Measurements from ENCODE around the gene SYNE4. TPM values are rescaled to one million over a fixed set of nuclear protein-coding genes. Genes with fewer than 3 reads are reported as not detected.

Gene SYNE4
- total RNA-seq, 1 donor from 2014 or later, result 2.3 TPM

GRCh38 chr19:36049080-36049698 lies 40.6 kb upstream of the SYNE4 start:
- no peak overlapping the region for H3K4me3 ChIP-seq
- H3K4me3 Mint-ChIP-seq, result no peak overlapping the region

GRCh38 chr19:36047835-36048234 lies 39.2 kb upstream of the SYNE4 start:
- no peaks in the 10 kb centered on the region for H3K27me3 ChIP-seq
- H3K4me2 ChIP-seq, result no peak overlapping the region
- no peak for TF ChIP-seq EZH2 (IDR thresholded peaks at IDR 0.05)
- TF ChIP-seq, protein P1, sequence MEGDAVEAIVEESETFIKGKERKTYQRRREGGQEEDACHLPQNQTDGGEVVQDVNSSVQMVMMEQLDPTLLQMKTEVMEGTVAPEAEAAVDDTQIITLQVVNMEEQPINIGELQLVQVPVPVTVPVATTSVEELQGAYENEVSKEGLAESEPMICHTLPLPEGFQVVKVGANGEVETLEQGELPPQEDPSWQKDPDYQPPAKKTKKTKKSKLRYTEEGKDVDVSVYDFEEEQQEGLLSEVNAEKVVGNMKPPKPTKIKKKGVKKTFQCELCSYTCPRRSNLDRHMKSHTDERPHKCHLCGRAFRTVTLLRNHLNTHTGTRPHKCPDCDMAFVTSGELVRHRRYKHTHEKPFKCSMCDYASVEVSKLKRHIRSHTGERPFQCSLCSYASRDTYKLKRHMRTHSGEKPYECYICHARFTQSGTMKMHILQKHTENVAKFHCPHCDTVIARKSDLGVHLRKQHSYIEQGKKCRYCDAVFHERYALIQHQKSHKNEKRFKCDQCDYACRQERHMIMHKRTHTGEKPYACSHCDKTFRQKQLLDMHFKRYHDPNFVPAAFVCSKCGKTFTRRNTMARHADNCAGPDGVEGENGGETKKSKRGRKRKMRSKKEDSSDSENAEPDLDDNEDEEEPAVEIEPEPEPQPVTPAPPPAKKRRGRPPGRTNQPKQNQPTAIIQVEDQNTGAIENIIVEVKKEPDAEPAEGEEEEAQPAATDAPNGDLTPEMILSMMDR (IDR thresholded peaks at IDR 0.05), result no peak
- TF ChIP-seq EZH2phosphoT487 (IDR thresholded peaks at IDR 0.05), result no peak
- H3K36me3 Mint-ChIP-seq, result peaks cover 9% of the 10 kb centered on the region
- H3K36me3 ChIP-seq, result no peaks in the 10 kb centered on the region
- H3K27me3 Mint-ChIP-seq (ENCODE audit: insufficient read depth, low read depth), result no peaks in the 10 kb centered on the region
- no peak overlapping the region for H2AFZ ChIP-seq (replicated peaks)
- H3K27ac ChIP-seq, result no peak overlapping the region
- H3K79me2 ChIP-seq (ENCODE audit: low read depth), result peaks cover 3% of the 10 kb centered on the region
- H3K9ac ChIP-seq, result no peak overlapping the region
- peaks cover 12% of the 10 kb centered on the region for H4K20me1 ChIP-seq (ENCODE audit: low read depth)
- no peaks in the 10 kb centered on the region for H3K4me1 ChIP-seq
- H3K4me1 Mint-ChIP-seq, result peaks cover 6% of the 10 kb centered on the region
- no peak overlapping the region for H3K27ac Mint-ChIP-seq
- H3K4me3 Mint-ChIP-seq, result no peak overlapping the region
- H3K9me3 Mint-ChIP-seq, result no peaks in the 10 kb centered on the region
- H3K9me3 ChIP-seq (ENCODE audit: low read depth), result no peaks in the 10 kb centered on the region
- H3F3A ChIP-seq (ENCODE audit: low read depth), result no peaks in the 10 kb centered on the region
- H3K4me3 ChIP-seq, result no peak overlapping the region
- DNase-seq (ENCODE audit: low spot score), result no peak

More at GRCh38 chr19:36049080-36049698, 40.6 kb upstream of the SYNE4 start:
- H2AFZ ChIP-seq (replicated peaks), result no peak overlapping the region
- peaks cover 12% of the 10 kb centered on the region for H4K20me1 ChIP-seq (ENCODE audit: low read depth)
- Mint-ChIP-seq H3K36me3 (peaks cover 9% of the 10 kb centered on the region), H3K27ac (no peak overlapping the region), H3K9me3 (no peaks in the 10 kb centered on the region), H3K27me3 (ENCODE audit: insufficient read depth, low read depth) (no peaks in the 10 kb centered on the region), H3K4me1 (peaks cover 11% of the 10 kb centered on the region)
- no peak for DNase-seq (ENCODE audit: low spot score)
- H3K9me3 ChIP-seq (ENCODE audit: low read depth), result no peaks in the 10 kb centered on the region
- no peak overlapping the region for H3K4me2 ChIP-seq
- no peaks in the 10 kb centered on the region for H3K36me3 ChIP-seq
- H3K27ac ChIP-seq, result no peak overlapping the region
- peaks cover 9% of the 10 kb centered on the region for H3F3A ChIP-seq (ENCODE audit: low read depth)
- H3K4me1 ChIP-seq, result no peaks in the 10 kb centered on the region
- peaks cover 6% of the 10 kb centered on the region for H3K79me2 ChIP-seq (ENCODE audit: low read depth)
- H3K27me3 ChIP-seq, result no peaks in the 10 kb centered on the region
- TF ChIP-seq, protein P1 (IDR thresholded peaks at IDR 0.05), result no peak
- TF ChIP-seq EZH2 (IDR thresholded peaks at IDR 0.05) (no peak), EZH2phosphoT487 (IDR thresholded peaks at IDR 0.05) (no peak)
- no peak overlapping the region for H3K9ac ChIP-seq

DNA sequence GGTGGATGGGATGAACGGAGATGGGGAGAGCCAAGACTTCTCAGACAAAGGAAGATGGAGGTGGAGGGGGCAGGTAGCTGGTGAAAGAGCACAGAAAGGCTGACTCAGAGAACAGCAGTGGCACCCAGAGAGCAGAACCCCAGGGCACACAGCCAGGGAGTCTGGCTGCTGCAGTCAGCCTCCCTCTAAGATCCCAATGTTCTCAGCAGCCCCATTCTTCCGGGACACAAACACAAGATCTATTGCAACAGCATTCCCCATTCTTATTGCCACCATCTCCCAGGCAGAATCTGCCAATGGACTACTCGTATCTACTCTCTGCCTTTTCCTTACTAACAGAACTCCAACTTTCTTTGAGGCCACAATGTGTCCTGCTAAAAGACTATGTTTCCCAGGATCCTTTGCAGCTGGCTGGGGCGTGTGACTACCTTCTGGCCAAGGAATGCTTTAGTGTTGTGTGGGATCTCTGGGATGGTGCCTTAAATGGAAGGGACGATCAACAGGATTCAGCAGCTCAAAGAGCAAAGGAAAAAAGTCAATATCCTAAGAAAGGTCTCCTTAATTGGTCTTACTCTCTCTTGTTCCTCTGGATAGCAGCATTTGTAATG lies 37.9 kb upstream of the SYNE4 start:
- Histone ChIP-seq H3K9me3 (ENCODE audit: low read depth) (no peaks in the 10 kb centered on the region), H2AFZ (replicated peaks) (no peak overlapping the region), H4K20me1 (ENCODE audit: low read depth) (peaks cover 12% of the 10 kb centered on the region), H3K36me3 (no peaks in the 10 kb centered on the region), H3K4me2 (no peak overlapping the region), H3K9ac (no peak overlapping the region), H3K4me3 (no peak overlapping the region), H3K27ac (no peak overlapping the region), H3K27me3 (no peaks in the 10 kb centered on the region), H3F3A (ENCODE audit: low read depth) (no peaks in the 10 kb centered on the region), H3K79me2 (ENCODE audit: low read depth) (no peaks in the 10 kb centered on the region), H3K4me1 (no peaks in the 10 kb centered on the region)
- no peak overlapping the region for H3K27ac Mint-ChIP-seq
- no peak for TF ChIP-seq EZH2phosphoT487 (IDR thresholded peaks at IDR 0.05)
- TF ChIP-seq, protein P1 (IDR thresholded peaks at IDR 0.05), result no peak
- no peak for TF ChIP-seq EZH2 (IDR thresholded peaks at IDR 0.05)
- DNase-seq (ENCODE audit: low spot score), result no peak
- peaks cover 12% of the 10 kb centered on the region for H3K4me1 Mint-ChIP-seq
- no peaks in the 10 kb centered on the region for H3K27me3 Mint-ChIP-seq (ENCODE audit: insufficient read depth, low read depth)
- H3K4me3 Mint-ChIP-seq, result no peak overlapping the region
- H3K9me3 Mint-ChIP-seq, result no peaks in the 10 kb centered on the region
- peaks cover 9% of the 10 kb centered on the region for H3K36me3 Mint-ChIP-seq
